Measurements from ENCODE around the gene NT5C2.
"Not testable (repeated sequence)": the region's sequence is repeated elsewhere in the genome, so short reads cannot be mapped to it uniquely, and the experiment has no call there.

NT5C2 gene

DNA sequence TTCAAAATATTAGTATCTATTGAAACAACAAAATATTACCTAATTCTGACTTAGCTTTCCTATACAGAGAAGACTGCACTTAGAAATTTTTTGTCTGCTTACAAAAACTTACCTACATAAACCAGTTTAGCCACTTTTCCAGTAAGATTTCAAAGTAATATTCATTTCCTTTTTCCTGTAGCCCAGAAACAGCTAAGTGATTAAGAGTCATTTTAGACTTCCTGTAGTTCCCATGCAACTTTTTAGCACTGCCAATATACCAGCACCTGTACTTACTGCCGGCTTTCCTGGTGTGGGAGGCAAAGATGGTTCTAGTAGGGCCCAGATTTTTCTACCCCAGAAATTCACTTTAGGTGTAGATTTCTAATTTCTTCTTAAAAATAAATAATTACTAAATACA is 21.8 kb downstream of the NT5C2 start:
- no peak for DNase-seq
- no peaks in the 10 kb centered on the region for H3K27me3 ChIP-seq (ENCODE audit: insufficient read depth, low read depth, severe bottlenecking)
- no peak overlapping the region for H3K27ac ChIP-seq
- H3K4me3 ChIP-seq (ENCODE audit: low read depth, low read length), result no peak overlapping the region
- TF ChIP-seq, protein P1, sequence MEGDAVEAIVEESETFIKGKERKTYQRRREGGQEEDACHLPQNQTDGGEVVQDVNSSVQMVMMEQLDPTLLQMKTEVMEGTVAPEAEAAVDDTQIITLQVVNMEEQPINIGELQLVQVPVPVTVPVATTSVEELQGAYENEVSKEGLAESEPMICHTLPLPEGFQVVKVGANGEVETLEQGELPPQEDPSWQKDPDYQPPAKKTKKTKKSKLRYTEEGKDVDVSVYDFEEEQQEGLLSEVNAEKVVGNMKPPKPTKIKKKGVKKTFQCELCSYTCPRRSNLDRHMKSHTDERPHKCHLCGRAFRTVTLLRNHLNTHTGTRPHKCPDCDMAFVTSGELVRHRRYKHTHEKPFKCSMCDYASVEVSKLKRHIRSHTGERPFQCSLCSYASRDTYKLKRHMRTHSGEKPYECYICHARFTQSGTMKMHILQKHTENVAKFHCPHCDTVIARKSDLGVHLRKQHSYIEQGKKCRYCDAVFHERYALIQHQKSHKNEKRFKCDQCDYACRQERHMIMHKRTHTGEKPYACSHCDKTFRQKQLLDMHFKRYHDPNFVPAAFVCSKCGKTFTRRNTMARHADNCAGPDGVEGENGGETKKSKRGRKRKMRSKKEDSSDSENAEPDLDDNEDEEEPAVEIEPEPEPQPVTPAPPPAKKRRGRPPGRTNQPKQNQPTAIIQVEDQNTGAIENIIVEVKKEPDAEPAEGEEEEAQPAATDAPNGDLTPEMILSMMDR (IDR thresholded peaks at IDR 0.05; ENCODE audit: low read depth, low read length), result no peak
- no peaks in the 10 kb centered on the region for H3K9me3 ChIP-seq (ENCODE audit: severe bottlenecking)
- peaks cover 33% of the 10 kb centered on the region for H3K36me3 ChIP-seq

DNA sequence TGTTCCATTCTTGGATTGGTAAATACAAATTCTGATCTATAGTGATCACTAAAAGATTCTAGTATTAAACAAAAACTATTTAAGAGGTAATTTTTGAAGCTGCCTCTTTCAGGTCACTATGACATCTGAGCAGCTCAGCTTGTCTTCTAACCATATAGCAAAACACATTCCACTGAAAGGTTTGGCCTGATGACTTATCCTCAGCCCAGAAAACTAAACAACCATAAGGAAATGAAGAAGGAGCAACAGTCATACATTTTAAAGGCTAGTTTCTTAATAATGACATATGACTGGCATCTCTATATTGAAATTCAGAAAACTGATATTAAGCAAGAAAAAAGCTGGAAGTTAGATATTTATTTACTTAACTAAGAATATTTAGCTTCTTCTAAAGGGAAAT is 24.6 kb downstream of the NT5C2 start:
- no peak overlapping the region for H3K27ac ChIP-seq
- no peak overlapping the region for H3K4me3 ChIP-seq (ENCODE audit: low read depth, low read length)
- no peaks in the 10 kb centered on the region for H3K9me3 ChIP-seq (ENCODE audit: severe bottlenecking)
- H3K36me3 ChIP-seq, result peaks cover 19% of the 10 kb centered on the region
- TF ChIP-seq, protein P1 (IDR thresholded peaks at IDR 0.05; ENCODE audit: low read depth, low read length), result no peak
- H3K27me3 ChIP-seq (ENCODE audit: insufficient read depth, low read depth, severe bottlenecking), result no peaks in the 10 kb centered on the region
- DNase-seq, result no peak

DNA sequence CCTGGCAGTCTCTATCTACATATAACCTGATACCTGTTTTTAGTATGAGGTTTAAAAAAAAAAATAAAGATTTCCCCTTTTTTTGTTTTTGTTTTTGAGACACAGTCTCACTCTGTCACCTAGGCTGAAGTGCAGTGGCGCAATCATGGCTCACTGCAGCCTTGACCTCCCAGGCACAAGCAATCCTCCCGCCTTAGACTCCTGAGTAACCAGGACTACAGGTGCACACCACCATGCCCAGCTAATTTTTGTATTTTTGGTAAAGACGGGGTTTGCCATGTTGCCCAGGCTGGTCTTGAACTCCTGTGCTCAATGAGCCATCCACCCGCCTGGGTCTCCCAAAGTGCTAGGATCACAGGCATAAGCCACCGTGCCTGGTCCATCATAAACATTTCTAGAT is 25.5 kb downstream of the NT5C2 start:
- H3K27me3 ChIP-seq (ENCODE audit: insufficient read depth, low read depth, severe bottlenecking); H3K27ac ChIP-seq; H3K4me3 ChIP-seq (ENCODE audit: low read depth, low read length); H3K9me3 ChIP-seq (ENCODE audit: severe bottlenecking); DNase-seq: not testable (repeated sequence)
- H3K36me3 ChIP-seq, result peaks cover 10% of the 10 kb centered on the region

DNA sequence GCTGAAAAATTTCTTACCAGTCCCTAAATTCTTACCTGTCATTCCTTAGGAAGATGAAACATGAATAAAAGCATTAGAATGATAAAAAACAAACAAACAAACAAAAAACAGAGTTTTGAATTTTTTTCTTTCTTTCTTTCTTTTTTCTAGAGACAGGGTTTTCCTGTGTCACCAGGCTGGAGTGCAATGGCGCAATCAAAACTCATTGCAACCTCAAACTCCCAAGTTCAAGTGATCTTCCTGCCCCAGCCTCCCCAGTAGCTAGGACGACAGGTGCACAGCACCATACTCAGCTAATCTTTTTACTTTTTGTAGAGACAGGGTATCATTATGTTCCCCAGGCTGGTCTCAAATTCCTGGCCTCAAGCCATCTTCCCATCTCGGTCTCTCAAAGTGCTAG is 26.5 kb downstream of the NT5C2 start:
- TF ChIP-seq, protein P1 (IDR thresholded peaks at IDR 0.05; ENCODE audit: low read depth, low read length), result no peak
- Histone ChIP-seq H3K27ac (no peak overlapping the region), H3K9me3 (ENCODE audit: severe bottlenecking) (no peaks in the 10 kb centered on the region), H3K4me3 (ENCODE audit: low read depth, low read length) (no peak overlapping the region), H3K27me3 (ENCODE audit: insufficient read depth, low read depth, severe bottlenecking) (no peaks in the 10 kb centered on the region), H3K36me3 (peaks cover 4% of the 10 kb centered on the region)
- DNase-seq, result no peak

DNA sequence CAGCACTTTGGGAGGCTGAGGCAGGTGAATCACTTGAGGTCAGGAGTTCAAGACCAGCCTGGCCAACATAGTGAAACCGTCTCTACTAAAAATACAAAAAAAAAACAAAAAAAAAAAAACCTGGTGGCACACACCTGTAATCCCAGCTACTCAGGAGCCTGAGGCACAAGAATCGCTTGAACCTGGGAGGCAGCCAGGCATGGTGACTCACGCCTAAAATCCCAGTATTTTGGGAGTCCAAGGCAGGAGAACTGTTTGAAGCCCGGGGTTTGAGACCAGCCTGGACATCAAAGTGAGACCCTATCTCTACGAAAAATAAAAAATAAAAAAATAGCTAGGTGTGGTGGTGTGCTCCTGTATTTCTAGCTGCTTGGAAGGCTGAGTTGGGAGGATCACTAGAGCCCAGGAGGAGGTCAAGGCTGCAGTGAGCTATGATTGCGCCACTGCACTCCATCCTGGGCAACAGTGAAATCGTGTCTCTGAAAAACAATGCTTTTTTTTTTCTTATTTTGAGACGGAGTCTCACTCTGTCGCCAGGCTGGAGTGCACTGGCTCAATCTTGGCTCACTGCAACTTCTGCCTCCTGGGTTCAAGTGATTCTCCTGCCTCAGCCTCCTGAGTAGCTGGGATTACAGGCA is 29.2 kb downstream of the NT5C2 start:
- not testable (repeated sequence) for H3K27ac ChIP-seq; H3K9me3 ChIP-seq (ENCODE audit: severe bottlenecking); H3K36me3 ChIP-seq; DNase-seq; H3K4me3 ChIP-seq (ENCODE audit: low read depth, low read length); H3K27me3 ChIP-seq (ENCODE audit: insufficient read depth, low read depth, severe bottlenecking)

DNA sequence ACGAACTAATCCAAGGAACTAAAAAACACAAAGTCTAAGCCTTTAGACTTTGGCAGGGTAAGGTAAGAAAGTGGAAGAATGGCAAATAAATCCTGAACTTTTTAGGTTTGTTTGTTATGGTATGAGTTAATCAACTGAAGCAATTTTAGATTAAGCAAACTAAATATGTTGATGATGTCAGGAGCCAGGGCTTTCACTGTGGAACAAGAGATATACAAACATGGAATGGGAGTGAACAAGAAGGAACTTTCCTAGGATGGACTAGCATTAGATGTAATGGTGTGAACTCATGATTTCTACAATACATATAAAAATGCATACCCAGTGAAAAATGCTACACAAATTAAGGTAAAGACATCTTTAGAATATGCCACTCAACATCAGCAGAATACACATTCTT is 35.8 kb downstream of the NT5C2 start:
- no peaks in the 10 kb centered on the region for H3K36me3 ChIP-seq
- TF ChIP-seq, protein P1 (IDR thresholded peaks at IDR 0.05; ENCODE audit: low read depth, low read length), result no peak
- no peaks in the 10 kb centered on the region for H3K9me3 ChIP-seq (ENCODE audit: severe bottlenecking)
- H3K4me3 ChIP-seq (ENCODE audit: low read depth, low read length), result no peak overlapping the region
- H3K27ac ChIP-seq, result no peak overlapping the region
- H3K27me3 ChIP-seq (ENCODE audit: insufficient read depth, low read depth, severe bottlenecking), result no peaks in the 10 kb centered on the region
- DNase-seq, result no peak

DNA sequence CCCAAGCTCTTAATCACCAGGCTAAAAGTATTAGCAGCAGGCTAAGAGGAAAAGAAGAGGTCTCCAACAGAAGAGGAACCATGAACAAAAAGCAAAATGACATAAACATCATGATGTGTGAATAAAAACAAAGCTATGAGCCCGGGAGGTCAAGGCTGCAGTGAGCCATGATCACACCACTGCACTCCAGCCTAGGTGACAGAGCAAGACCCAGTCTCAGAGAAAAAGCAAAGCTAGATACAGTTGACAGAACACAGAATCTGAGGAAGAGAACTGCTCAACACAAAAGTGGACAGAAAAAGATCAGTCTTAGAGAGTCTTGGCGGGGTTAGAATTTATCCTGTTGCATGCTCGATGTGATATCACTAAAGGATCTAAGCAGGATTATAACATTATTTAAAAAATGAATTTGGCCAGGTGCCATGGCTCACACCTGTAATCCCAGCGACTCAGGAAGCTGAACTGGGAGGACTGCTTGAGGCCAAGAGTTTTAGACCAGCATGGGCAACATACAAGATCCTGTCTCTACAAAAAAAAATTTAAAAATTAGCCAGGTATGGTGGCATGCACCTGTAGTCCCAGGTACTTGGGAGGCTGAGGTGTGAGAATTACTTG is 37.5 kb downstream of the NT5C2 start:
- H3K9me3 ChIP-seq (ENCODE audit: severe bottlenecking), result no peaks in the 10 kb centered on the region
- TF ChIP-seq, protein P1 (IDR thresholded peaks at IDR 0.05; ENCODE audit: low read depth, low read length), result no peak
- no peaks in the 10 kb centered on the region; the same call in 1 of the 2 replicates for H3K36me3 ChIP-seq
- H3K27ac ChIP-seq, result no peak overlapping the region
- no peak for DNase-seq
- no peak overlapping the region for H3K4me3 ChIP-seq (ENCODE audit: low read depth, low read length)
- H3K27me3 ChIP-seq (ENCODE audit: insufficient read depth, low read depth, severe bottlenecking), result no peaks in the 10 kb centered on the region

Data from WERI-Rb-1 (cell line).